Activated CD4-positive, alpha-beta T cell treated with anti-CD3 and anti-CD28 coated beads, Interleukin-10, Interleukin-2, amounts not matched to agents 100 ng/mL and 50 ng/mL, durations not matched to agents 16 hours and 8 hours (primary cell): ENCODE data around the gene GTSF1L.

Experiments
- DNase-seq: peaks from one replicate; pipeline ENCODE4 v3.0.0-alpha.2; 2020

Gene GTSF1L

GRCh38 chr20:43744966-43745730, 18.3 kb upstream of the GTSF1L start:
- no peak for DNase-seq

- DNase-seq: no peak
Measured at GRCh38 chr20:43744151-43744611, 17.4 kb upstream of the GTSF1L start.

- no peak for DNase-seq
Measured at GRCh38 chr20:43740642-43741041, 13.8 kb upstream of the GTSF1L start.

- no peak for DNase-seq
Measured at GRCh38 chr20:43739148-43739749, 12.4 kb upstream of the GTSF1L start.

- DNase-seq: no peak
Measured at GRCh38 chr20:43737925-43738324, 11.1 kb upstream of the GTSF1L start.

- peak; percentile 87 for DNase-seq
Measured at GRCh38 chr20:43736588-43737158, 9.9 kb upstream of the GTSF1L start.

GRCh38 chr20:43731927-43732326, 5.1 kb upstream of the GTSF1L start:
- DNase-seq: no peak

GRCh38 chr20:43731469-43731868, 4.7 kb upstream of the GTSF1L start:
- no peak for DNase-seq

GRCh38 chr20:43728686-43729255, 2.0 kb upstream of the GTSF1L start:
- DNase-seq: no peak

GRCh38 chr20:43727980-43728590, 1.3 kb upstream of the GTSF1L start:
- no peak for DNase-seq

- DNase-seq: no peak
Measured at GRCh38 chr20:43726333-43726732, 469 bp downstream of the GTSF1L start.

- DNase-seq: no peak
Measured at GRCh38 chr20:43725666-43726065, 1.1 kb downstream of the GTSF1L start.

- DNase-seq: no peak
Measured at GRCh38 chr20:43724383-43724782, 2.4 kb downstream of the GTSF1L start.

GRCh38 chr20:43723735-43724134, 3.1 kb downstream of the GTSF1L start:
- DNase-seq: no peak

- no peak for DNase-seq
Measured at GRCh38 chr20:43723186-43723585, 3.6 kb downstream of the GTSF1L start.

- peak; percentile 36 for DNase-seq
Measured at GRCh38 chr20:43722153-43722505, 4.7 kb downstream of the GTSF1L start.

GRCh38 chr20:43721429-43722152, 5.2 kb downstream of the GTSF1L start:
- no peak for DNase-seq

- no peak for DNase-seq
Measured at GRCh38 chr20:43721097-43721428, 5.7 kb downstream of the GTSF1L start.

GRCh38 chr20:43720007-43720406, 6.8 kb downstream of the GTSF1L start:
- no peak for DNase-seq

- no peak for DNase-seq
Measured at GRCh38 chr20:43717616-43717995, 9.2 kb downstream of the GTSF1L start.

GRCh38 chr20:43716757-43717615, 9.8 kb downstream of the GTSF1L start:
- DNase-seq: no peak

- DNase-seq: no peak
Measured at GRCh38 chr20:43716123-43716522, 10.7 kb downstream of the GTSF1L start.
